Neuronal stem cell (in vitro differentiated cells): ENCODE measurements around the gene MGMT.

Experiments used
- DNase-seq: peaks from one replicate; pipeline ENCODE4 v3.0.0-alpha.2; 2013; ENCODE audit warnings: low spot score
- H2AFZ ChIP-seq: one replicate; pipeline ENCODE4 v1.6.1; 2013; ENCODE audit warnings: mild to moderate bottlenecking, low read length, inconsistent platforms
- H2AK5ac ChIP-seq: 2 replicates; pipeline ENCODE4 v1.6.1; 2013; ENCODE audit warnings: low read depth, mild to moderate bottlenecking, inconsistent platforms, low read length, moderate library complexity, mixed read lengths
- H2BK120ac ChIP-seq: 2 replicates; pipeline ENCODE4 v1.6.1; 2013; ENCODE audit warnings: low read depth, mild to moderate bottlenecking, inconsistent platforms, low read length, moderate library complexity, mixed read lengths
- H2BK12ac ChIP-seq: one replicate; pipeline ENCODE4 v1.6.1; 2013; ENCODE audit warnings: low read length, inconsistent platforms
- H2BK15ac ChIP-seq: 2 replicates; pipeline ENCODE4 v1.6.1; 2013; ENCODE audit warnings: mild to moderate bottlenecking, low read length, inconsistent platforms, mixed read lengths
- H2BK5ac ChIP-seq: one replicate; pipeline ENCODE4 v1.6.1; 2013; ENCODE audit warnings: inconsistent platforms, mild to moderate bottlenecking, low read length, moderate library complexity
- H3K14ac ChIP-seq: one replicate; pipeline ENCODE4 v1.6.1; 2013; ENCODE audit warnings: low read length, inconsistent platforms
- H3K18ac ChIP-seq: 2 replicates; pipeline ENCODE4 v1.6.1; 2013; ENCODE audit warnings: low read length, inconsistent platforms
- H3K23ac ChIP-seq: 2 replicates; pipeline ENCODE4 v1.6.1; 2013; ENCODE audit warnings: low read depth, mild to moderate bottlenecking, mixed read lengths, low read length, inconsistent platforms; ENCODE audit not compliant: poor library complexity
- H3K27ac ChIP-seq: replicated peaks from 3 replicates; pipeline ENCODE4 v1.5.1; 2013; ENCODE audit warnings: low read length, inconsistent platforms
- H3K27me3 ChIP-seq, 3 experiments: 2 replicates each; pipeline ENCODE4 v1.6.1; 2013; ENCODE audit warnings: low read length in 3 of 3, mild to moderate bottlenecking in 2 of 3, inconsistent platforms in 1 of 3, low read depth in 1 of 3, mixed read lengths in 1 of 3, moderate library complexity in 1 of 3; ENCODE audit not compliant: control insufficient read depth in 3 of 3, insufficient read depth in 3 of 3
- H3K36me3 ChIP-seq, 2 donors: replicated peaks in 1 of 2; 2 replicates each; pipeline ENCODE4 v1.6.1; 2013; ENCODE audit warnings: low read length in 2 of 2; ENCODE audit not compliant: control insufficient read depth in 2 of 2, insufficient read depth in 2 of 2
- H3K4ac ChIP-seq: 2 replicates; pipeline ENCODE4 v1.6.1; 2013; ENCODE audit warnings: inconsistent platforms, mild to moderate bottlenecking, low read length, moderate library complexity
- H3K4me1 ChIP-seq, 2 donors: 1 replicate in 1 of 2; 2 replicates in 1 of 2; pipeline ENCODE4 v1.6.1; 2013; ENCODE audit warnings: low read length in 2 of 2, low read depth in 1 of 2; ENCODE audit not compliant: control insufficient read depth in 2 of 2, insufficient read depth in 1 of 2
- H3K4me2 ChIP-seq: one replicate; pipeline ENCODE4 v1.6.1; 2013; ENCODE audit warnings: mild to moderate bottlenecking, low read length, inconsistent platforms; ENCODE audit not compliant: insufficient read depth, poor library complexity, severe bottlenecking
- H3K4me3 ChIP-seq, 2 donors: 2 replicates each; pipeline ENCODE4 v1.5.1; 2013; ENCODE audit warnings: low read length in 2 of 2, mild to moderate bottlenecking in 2 of 2, inconsistent platforms in 1 of 2, moderate library complexity in 1 of 2
- H3K79me1 ChIP-seq: one replicate; pipeline ENCODE4 v1.6.1; 2013; ENCODE audit warnings: low read depth, mild to moderate bottlenecking, inconsistent platforms, low read length, moderate library complexity
- H3K9ac ChIP-seq: one replicate; pipeline ENCODE4 v1.6.1; 2013; ENCODE audit warnings: mild to moderate bottlenecking, low read depth, low read length, inconsistent platforms; ENCODE audit not compliant: poor library complexity
- H3K9me3 ChIP-seq, 2 donors: replicated peaks in 1 of 2; 2 replicates each; pipeline versions ENCODE3 to v1.6.1; 2013; ENCODE audit warnings: low read length in 2 of 2, mild to moderate bottlenecking in 2 of 2, inconsistent platforms in 1 of 2, low read depth in 1 of 2, mixed read lengths in 1 of 2, moderate library complexity in 1 of 2; ENCODE audit not compliant: control insufficient read depth in 2 of 2, insufficient read depth in 1 of 2
- H4K8ac ChIP-seq: one replicate; pipeline ENCODE4 v1.6.1; 2013; ENCODE audit warnings: low read depth, mild to moderate bottlenecking, inconsistent platforms, low read length, moderate library complexity
- H4K91ac ChIP-seq: one replicate; pipeline ENCODE4 v1.6.1; 2013; ENCODE audit warnings: low read length, low read depth, mild to moderate bottlenecking, inconsistent platforms; ENCODE audit not compliant: poor library complexity
- WGBS, 2 donors: extraction: QIAGEN DNeasy Blood & Tissue Kit; methylation state at CpG; one replicate each; pipeline ENCODE4 v1.1.7; 2013; ENCODE audit warnings: missing lambda C conversion rate in 2 of 2, mixed read lengths in 1 of 2; ENCODE audit not compliant: insufficient read length in 2 of 2, insufficient replicate concordance in 1 of 2; ENCODE audit errors: extremely low coverage in 2 of 2; 5-methylcytosine and 5-hydroxymethylcytosine counted together

MGMT gene

GRCh38 chr10:129730993-129731325 lies 263.9 kb downstream of the MGMT start:
- H3K36me3 ChIP-seq: peaks cover 0 to 1% of the 10 kb centered on the region in 2 donors

DNA sequence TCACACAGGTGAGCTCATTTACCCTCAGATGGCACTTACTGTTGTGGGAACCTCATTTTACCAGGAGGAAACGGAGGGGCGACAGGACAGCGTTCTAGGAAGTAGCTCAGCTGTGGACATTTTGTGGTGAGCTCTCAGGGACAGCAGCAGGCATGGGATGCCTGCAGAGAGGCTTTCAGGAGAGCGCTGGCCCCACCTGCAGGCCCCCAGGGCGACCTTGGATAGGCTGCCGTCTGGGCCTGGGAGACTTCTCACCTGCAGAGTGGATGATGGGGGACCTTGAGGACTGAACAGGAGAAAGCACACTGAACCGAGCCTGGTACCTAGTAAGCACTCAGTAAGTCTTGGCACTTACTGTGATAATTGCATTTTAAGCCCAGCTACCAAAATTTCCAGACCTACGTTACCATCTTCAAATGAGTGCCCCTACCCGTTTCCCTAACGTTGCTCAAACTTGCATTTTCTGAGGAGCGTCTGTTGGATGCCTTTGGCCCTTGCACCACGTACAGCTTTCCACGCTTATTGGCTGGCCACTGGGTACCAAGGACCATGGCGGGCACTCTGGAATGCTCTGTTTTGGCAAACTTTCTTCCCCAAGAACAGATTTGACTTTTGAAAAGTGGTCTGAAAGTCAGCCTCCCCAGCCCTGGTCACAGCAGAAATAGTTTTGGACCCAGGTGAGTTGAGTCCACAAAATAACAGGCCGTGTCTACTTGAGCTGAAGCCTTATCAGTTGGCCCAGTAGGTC lies 273.7 kb downstream of the MGMT start:
- H2BK15ac ChIP-seq: no peak overlapping the region
- no peak overlapping the region for H3K4ac ChIP-seq
- no peak overlapping the region for H2BK120ac ChIP-seq
- no peak overlapping the region for H2BK5ac ChIP-seq
- no peak overlapping the region for H3K4me2 ChIP-seq
- H3K4me3 ChIP-seq: no peak overlapping the region
- no peak overlapping the region for H3K9ac ChIP-seq
- H2AK5ac ChIP-seq: no peak overlapping the region
- H4K8ac ChIP-seq: no peak overlapping the region
- H3K4me1 ChIP-seq: no peaks in the 10 kb centered on the region
- WGBS, 2 donors: no CpG with 5 or more reads among the region's 15 CpGs
- DNase-seq: no peak
- no peak overlapping the region for H4K91ac ChIP-seq
- H3K18ac ChIP-seq: no peak overlapping the region
- H2BK12ac ChIP-seq: no peak overlapping the region
- no peak overlapping the region for H3K27ac ChIP-seq
- no peak overlapping the region for H3K23ac ChIP-seq
- H2AFZ ChIP-seq: no peak overlapping the region
- H3K27me3 ChIP-seq: no peaks in the 10 kb centered on the region
- peaks cover 2% of the 10 kb centered on the region for H3K79me1 ChIP-seq
- H3K9me3 ChIP-seq: peaks cover 0 to 2% of the 10 kb centered on the region in 2 donors
- H3K14ac ChIP-seq: no peak overlapping the region
- no peaks in the 10 kb centered on the region for H3K36me3 ChIP-seq

More at GRCh38 chr10:129730993-129731325, 263.9 kb downstream of the MGMT start:
- Histone ChIP-seq H3K27me3 (no peaks in the 10 kb centered on the region), H3K27ac (no peak overlapping the region), H3K23ac (no peak overlapping the region), H3K79me1 (no peaks in the 10 kb centered on the region), H3K9ac (no peak overlapping the region), H3K4me2 (no peak overlapping the region), H3K4me1 (no peaks in the 10 kb centered on the region), H2BK120ac (no peak overlapping the region), H4K8ac (no peak overlapping the region), H4K91ac (no peak overlapping the region), H3K14ac (no peak overlapping the region), H2BK12ac (no peak overlapping the region), H2AK5ac (no peak overlapping the region), H3K4me3 (no peak overlapping the region), H2BK15ac (no peak overlapping the region), H2AFZ (no peak overlapping the region), H2BK5ac (no peak overlapping the region), H3K4ac (no peak overlapping the region), H3K9me3 (peaks cover 0 to 10% of the 10 kb centered on the region in 2 donors), H3K18ac (no peak overlapping the region)
- WGBS, 2 donors: no CpG with 5 or more reads among the region's 10 CpGs
- DNase-seq: no peak

- H2BK120ac ChIP-seq: no peak overlapping the region
- peak overlapping the region; percentile 77 for H2BK5ac ChIP-seq
- H3K27me3 ChIP-seq: no peaks in the 10 kb centered on the region
- DNase-seq: no peak
- no peak overlapping the region for H3K27ac ChIP-seq
- H3K23ac ChIP-seq: peak overlapping the region; percentile 57
- peak overlapping the region; percentile 42 for H3K18ac ChIP-seq
- H3K14ac ChIP-seq: peak overlapping the region; percentile 21
- peaks cover 2% of the 10 kb centered on the region for H3K79me1 ChIP-seq
- no peaks in the 10 kb centered on the region for H3K4me1 ChIP-seq
- no peak overlapping the region for H3K4me2 ChIP-seq
- no peak overlapping the region for H3K4me3 ChIP-seq
- H3K9me3 ChIP-seq: peaks cover 0 to 2% of the 10 kb centered on the region in 2 donors
- H2BK12ac ChIP-seq: no peak overlapping the region
- no peak overlapping the region for H4K91ac ChIP-seq
- no peaks in the 10 kb centered on the region for H3K36me3 ChIP-seq
- no peak overlapping the region for H3K4ac ChIP-seq
- WGBS, 2 donors: no CpG with 5 or more reads among the region's 19 CpGs
- no peak overlapping the region for H2AK5ac ChIP-seq
- H2AFZ ChIP-seq: no peak overlapping the region
- no peak overlapping the region for H3K9ac ChIP-seq
- H4K8ac ChIP-seq: no peak overlapping the region
- peak overlapping the region; percentile 49 for H2BK15ac ChIP-seq
Observed at GRCh38 chr10:129741280-129741977, 274.4 kb downstream of the MGMT start.

- no peak overlapping the region for H3K14ac ChIP-seq
- no peak overlapping the region for H2BK12ac ChIP-seq
- no peaks in the 10 kb centered on the region for H3K36me3 ChIP-seq
- H3K4me1 ChIP-seq: no peaks in the 10 kb centered on the region
- H3K4me3 ChIP-seq: no peak overlapping the region
- no peak overlapping the region for H3K4me2 ChIP-seq
- no peak overlapping the region for H3K4ac ChIP-seq
- no peak for DNase-seq
- H3K79me1 ChIP-seq: peaks cover 2% of the 10 kb centered on the region
- H2AFZ ChIP-seq: no peak overlapping the region
- no peak overlapping the region for H2BK120ac ChIP-seq
- no peak overlapping the region for H2BK15ac ChIP-seq
- no peak overlapping the region for H4K91ac ChIP-seq
- H3K27ac ChIP-seq: no peak overlapping the region
- no CpG with 5 or more reads among the region's 19 CpGs for WGBS, 2 donors
- H4K8ac ChIP-seq: no peak overlapping the region
- peak overlapping the region; percentile 77 for H2BK5ac ChIP-seq
- no peak overlapping the region for H3K23ac ChIP-seq
- H2AK5ac ChIP-seq: no peak overlapping the region
- H3K27me3 ChIP-seq: no peaks in the 10 kb centered on the region
- H3K9ac ChIP-seq: no peak overlapping the region
- H3K9me3 ChIP-seq: peaks cover 0 to 2% of the 10 kb centered on the region in 2 donors
- H3K18ac ChIP-seq: peak overlapping the region; percentile 20
Observed at GRCh38 chr10:129741978-129742741, 275.1 kb downstream of the MGMT start.
